HepG2 (cell line): ENCODE measurements around the gene CD53. TPM values are rescaled to one million over a fixed set of nuclear protein-coding genes. Genes with fewer than 3 reads are reported as not detected.

ENCODE experiments used
- ATAC-seq: fragments of 200-7000 bp; cut with Tn5 transposase; 3 replicates; pipeline ENCODE4 v1.9.1; 2020; ENCODE audit warnings: mild to moderate bottlenecking, moderate library complexity
- BruUV-seq: library from RNA; stranded (reverse); fragments of 400-500 nt; replicated peaks from 2 replicates; lab custom pipeline; 2021; lab: Mats Ljungman, UMichigan
- CTCF ChIA-PET: fragments of 300-600 bp; formaldehyde crosslinking; extraction: SDS; loops from one replicate; lab custom pipeline; 2021; ENCODE audit warnings: low total read pairs, inconsistent platforms, low intra/inter-chr PET ratio; lab: Yijun Ruan, JAX
- POLR2A ChIA-PET: fragments of 350-600 bp; sonication (Branson Sonifier 250); formaldehyde crosslinking; loops from one replicate; lab custom pipeline; 2020; ENCODE audit warnings: antibody characterized with exemption, inconsistent platforms; lab: Yijun Ruan, JAX
- DNase-seq: peaks from one replicate; pipeline ENCODE4 v3.0.0-alpha.2; 2015; ENCODE audit warnings: low spot score
- FAIRE-seq: peaks from 3 replicates; lab custom pipeline; 2011; peaks lifted over from hg19 to GRCh38; lab: Jason Lieb, UNC
- H2AFZ ChIP-seq: one replicate; pipeline ENCODE4 v1.6.1; 2011; ENCODE audit warnings: low read length, inconsistent platforms
- H3K27ac ChIP-seq: fragments of 300-600 bp; 3 replicates; pipeline ENCODE4 v1.8.0; 2011; ENCODE audit warnings: mixed run types, mild to moderate bottlenecking, mixed read lengths, low read length, inconsistent platforms; ENCODE audit not compliant: insufficient read depth; ENCODE audit errors: extremely low read length
- H3K27me3 ChIP-seq, 2 experiments: fragments of 200-600 bp in 1 of 2; 2 replicates in 1 of 2; 3 replicates in 1 of 2; pipeline versions ENCODE4 v1.6.0 to v1.8.0; 2011; ENCODE audit warnings: low read length in 2 of 2, mild to moderate bottlenecking in 2 of 2, moderate library complexity in 2 of 2, inconsistent platforms in 1 of 2; ENCODE audit not compliant: insufficient read depth in 2 of 2, control insufficient read depth in 1 of 2
- H3K36me3 ChIP-seq, 2 experiments: fragments of 200-600 bp in 1 of 2; replicated peaks in 1 of 2; 2 replicates in 1 of 2; 3 replicates in 1 of 2; pipeline versions ENCODE4 v1.5.1 to v1.8.0; 2011; ENCODE audit warnings: low read length in 2 of 2, inconsistent platforms in 1 of 2; ENCODE audit not compliant: insufficient read depth in 2 of 2, control insufficient read depth in 1 of 2
- H3K4me1 ChIP-seq: 2 replicates; pipeline ENCODE4 v1.5.1; 2012; ENCODE audit warnings: low read length, inconsistent platforms; ENCODE audit not compliant: insufficient read depth
- H3K4me2 ChIP-seq: 2 replicates; pipeline ENCODE4 v1.6.0; 2011; ENCODE audit warnings: low read depth, low read length, inconsistent platforms
- H3K4me3 ChIP-seq, 3 experiments: fragments of 200-600 bp in 1 of 3; sonication (generic), shearing (Covaris generic) in 1 of 3; replicated peaks in 1 of 3; 2 replicates each; pipeline ENCODE4 v1.5.1; 2011 to 2016; ENCODE audit warnings: low read length in 3 of 3, inconsistent platforms in 2 of 3, low read depth in 2 of 3, mild to moderate bottlenecking in 2 of 3, control low read depth in 1 of 3, mixed read lengths in 1 of 3; ENCODE audit not compliant: insufficient read depth in 1 of 3
- H3K79me2 ChIP-seq: one replicate; pipeline ENCODE4 v1.6.1; 2011; ENCODE audit warnings: low read length, inconsistent platforms; ENCODE audit not compliant: insufficient read depth
- H3K9ac ChIP-seq: 2 replicates; pipeline ENCODE4 v1.6.0; 2011; ENCODE audit warnings: mild to moderate bottlenecking, low read depth, low read length, inconsistent platforms; ENCODE audit not compliant: insufficient read depth
- H3K9me3 ChIP-seq: 2 replicates; pipeline ENCODE4 v1.5.1; 2012; ENCODE audit warnings: mild to moderate bottlenecking, low read length
- H4K20me1 ChIP-seq: 2 replicates; pipeline ENCODE4 v1.6.0; 2011; ENCODE audit warnings: inconsistent platforms, mild to moderate bottlenecking, low read length, moderate library complexity; ENCODE audit not compliant: insufficient read depth
- BCL3 ChIP-seq: sonication (generic); formaldehyde crosslinking; IDR thresholded peaks from 2 replicates; pipeline ENCODE4 v1.5.1; 2020; ENCODE audit warnings: mild to moderate bottlenecking, missing genetic modification reagents, moderate library complexity
- CREB3 ChIP-seq: sonication (generic); formaldehyde crosslinking; IDR thresholded peaks from 2 replicates; pipeline ENCODE4 v1.5.0; 2020; ENCODE audit warnings: missing genetic modification reagents
- DPF2 ChIP-seq: sonication (generic); formaldehyde crosslinking; IDR thresholded peaks from 2 replicates; pipeline ENCODE4 v1.4.0; 2020; ENCODE audit warnings: mild to moderate bottlenecking, low read depth, missing genetic modification reagents, borderline replicate concordance
- ESRRA ChIP-seq: sonication (generic); formaldehyde crosslinking; IDR thresholded peaks from 2 replicates; pipeline ENCODE4 v1.5.1; 2020; ENCODE audit warnings: mild to moderate bottlenecking, low read depth, missing genetic modification reagents
- MLLT10 ChIP-seq: sonication (generic); formaldehyde crosslinking; IDR thresholded peaks from 2 replicates; pipeline ENCODE4 v1.4.0; 2020; ENCODE audit warnings: missing genetic modification reagents
- MXD3 ChIP-seq: IDR thresholded peaks from 2 replicates; pipeline ENCODE4 v1.6.1; 2016; ENCODE audit warnings: mild to moderate bottlenecking, missing biosample characterization, missing genetic modification reagents
- PAXIP1 ChIP-seq: sonication (generic); formaldehyde crosslinking; conservative IDR thresholded peaks from 2 replicates; pipeline ENCODE4 v1.4.0; 2020; ENCODE audit warnings: mild to moderate bottlenecking, missing genetic modification reagents, moderate library complexity
- RBFOX2 ChIP-seq: fragments of 200-400 bp; formaldehyde crosslinking; IDR thresholded peaks from 2 replicates; pipeline ENCODE4 v1.6.1; 2017; ENCODE audit warnings: low read depth, mild to moderate bottlenecking, low read length
- SMAD1 ChIP-seq: sonication (generic); formaldehyde crosslinking; IDR thresholded peaks from 2 replicates; pipeline ENCODE4 v1.4.0; 2020; ENCODE audit warnings: missing genetic modification reagents, low read depth, mild to moderate bottlenecking, borderline replicate concordance
- TBX3 ChIP-seq: fragments of 450-650 bp; IDR thresholded peaks from 2 replicates; pipeline ENCODE4 v1.6.1; 2017; ENCODE audit warnings: antibody characterized with exemption, mild to moderate bottlenecking, inconsistent platforms, borderline replicate concordance
- ZNF225 ChIP-seq: sonication (generic); formaldehyde crosslinking; IDR thresholded peaks from 2 replicates; pipeline ENCODE4 v1.4.0; 2020; ENCODE audit warnings: mild to moderate bottlenecking, missing genetic modification reagents
- ZNF253 ChIP-seq: sonication (generic); formaldehyde crosslinking; IDR thresholded peaks from 2 replicates; pipeline ENCODE4 v1.8.0; 2022; ENCODE audit warnings: mild to moderate bottlenecking, missing genetic modification reagents, borderline replicate concordance
- ZNF562 ChIP-seq: sonication (generic); formaldehyde crosslinking; IDR thresholded peaks from 2 replicates; pipeline ENCODE4 v1.8.0; 2022; ENCODE audit warnings: missing genetic modification reagents, borderline replicate concordance
- ZSCAN20 ChIP-seq: sonication (generic); formaldehyde crosslinking; IDR thresholded peaks from 2 replicates; pipeline ENCODE4 v1.4.0; 2020; ENCODE audit warnings: missing genetic modification reagents, mild to moderate bottlenecking, borderline replicate concordance
- WGBS: methylation state at CpG from one replicate; pipeline ENCODE4 v1.1.6; 2017; ENCODE audit warnings: low lambda C conversion rate; 5-methylcytosine and 5-hydroxymethylcytosine counted together
- in situ Hi-C: cut with HindIII; loops from 2 replicates; pipeline ENCODE4 v1.10.0; 2017; ENCODE audit warnings: low pct_unique_long_range_greater_than_20kb; ENCODE audit not compliant: extremely low pct_ligation_motif_present
- intact Hi-C: fragments of 100-400 bp; cut with micrococcal nuclease; formaldehyde crosslinking; loops from one replicate; pipeline ENCODE4 v1.10.0; 2022; ENCODE audit not compliant: unreplicated experiment
- polyA plus RNA-seq, 8 experiments: library from polyadenylated mRNA; depleted of rRNA in 3 of 8; stranded (reverse) in 7 of 8; unstranded in 1 of 8; fragments of >200 nt; fragmentation: Illumina TruSeq in 4 of 8; extraction: Trizol in 4 of 8; gene quantifications; 2 replicates each; pipeline versions ENCODE4 v1.2.1 to v1.2.3, GENCODE V29; 2011 to 2016; ENCODE audit warnings: low read depth in 4 of 8, missing spikeins in 1 of 8, mixed read lengths in 1 of 8; ENCODE audit not compliant: insufficient read depth in 1 of 8
- total RNA-seq, 5 experiments: library from RNA; depleted of rRNA; stranded (reverse); fragments of >200 nt; fragmentation: Illumina TruSeq; extraction: Trizol; gene quantifications; 2 replicates each; pipeline ENCODE4 v1.2.3, GENCODE V29; 2016; ENCODE audit warnings: low read depth in 1 of 5

The CD53 gene
- total and polyA plus RNA-seq, 2 of the 13 experiments (the other 11 are each of a cell fraction or from before 2014, with no cell fraction given): not detected

- no peak overlapping the region for H3K27ac ChIP-seq
- H4K20me1 ChIP-seq: no peaks in the 10 kb centered on the region
- no peaks in the 10 kb centered on the region for H3K79me2 ChIP-seq
- no peaks in the 10 kb centered on the region for H3K4me1 ChIP-seq
- FAIRE-seq (no peak), DNase-seq (no peak)
- POLR2A ChIA-PET: no interaction called here
- in situ Hi-C loops: no loop called here
- H3K9ac ChIP-seq: no peak overlapping the region
- H3K4me2 ChIP-seq: no peak overlapping the region
- H3K36me3 ChIP-seq: no peaks in the 10 kb centered on the region
- intact Hi-C loops: no loop called here
- TF ChIP-seq BCL3 (CRISPR knock-in tag): no peak
- TF ChIP-seq DPF2 (CRISPR knock-in tag): no peak
- TF ChIP-seq RBFOX2: no peak
- TF ChIP-seq PAXIP1: no peak
- TF ChIP-seq ZNF562 (CRISPR knock-in tag): no peak
- TF ChIP-seq ZNF225 (CRISPR knock-in tag): no peak
- no peak for TF ChIP-seq MXD3 (CRISPR knock-in tag)
- TF ChIP-seq SMAD1 (CRISPR knock-in tag): no peak
- no peak for TF ChIP-seq CREB3 (CRISPR knock-in tag)
- no peak for TF ChIP-seq TBX3
- no peak for TF ChIP-seq ZSCAN20 (CRISPR knock-in tag)
- TF ChIP-seq ESRRA (CRISPR knock-in tag): no peak
- no peak for TF ChIP-seq MLLT10 (CRISPR knock-in tag)
- no peak for TF ChIP-seq ZNF253 (CRISPR knock-in tag)
- TF ChIP-seq, all 625 proteins: peak for 0
- no peak for ATAC-seq
- no peak overlapping the region for H2AFZ ChIP-seq
- H3K4me3 ChIP-seq: no peak overlapping the region
- no peaks in the 10 kb centered on the region; a peak in 1 of 5 replicates for H3K27me3 ChIP-seq
- WGBS: 0% methylated on average over 4 of the region's 4 CpGs
- no peaks in the 10 kb centered on the region for H3K9me3 ChIP-seq
- BruUV-seq: no TSS peak
- CTCF ChIA-PET: no interaction called here
Observed at GRCh38 chr1:110846861-110847260, 26.1 kb upstream of the CD53 start.
